ENCODE data around the gene KRT15.

KRT15 gene

DNA sequence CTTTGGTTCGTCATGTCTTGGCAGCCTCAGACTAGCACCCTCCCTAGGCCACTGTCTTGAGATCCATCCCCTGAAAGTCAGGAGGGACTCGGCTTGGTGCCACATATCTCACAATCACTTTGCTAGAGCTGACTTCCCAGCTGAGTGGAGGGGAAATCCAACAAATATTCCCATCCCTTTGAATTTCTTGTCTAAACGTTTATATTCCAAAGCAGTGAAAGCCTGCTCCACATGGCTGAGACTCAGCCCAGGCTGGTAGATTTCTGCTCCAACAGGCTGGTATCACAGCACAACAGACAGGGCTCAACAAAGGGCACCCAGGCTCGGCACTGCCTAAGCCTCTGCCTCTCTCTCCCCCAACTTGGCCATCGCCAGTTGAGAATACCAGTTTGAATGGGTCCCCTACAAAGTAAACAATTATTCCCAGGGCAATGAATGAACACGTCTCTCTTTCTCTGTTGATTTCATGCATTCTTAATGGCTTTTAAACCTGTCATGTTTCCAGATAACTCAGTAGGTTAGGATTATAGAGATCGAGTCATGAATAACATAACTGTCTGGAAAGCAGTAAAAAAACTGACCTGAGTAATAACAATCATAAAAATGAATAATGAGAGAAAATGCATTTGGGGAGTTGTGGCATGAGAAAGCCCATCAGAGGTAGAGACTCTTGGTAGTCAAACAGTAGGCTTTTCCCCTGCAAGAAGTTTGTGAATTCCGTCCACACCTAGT is 14.3 kb downstream of the KRT15 start:
- Histone ChIP-seq H3K4me3 (no peak overlapping the region), H3K27ac (no peak overlapping the region)
- no peak for DNase-seq (ENCODE audit: low spot score)
- TF ChIP-seq, protein P1, sequence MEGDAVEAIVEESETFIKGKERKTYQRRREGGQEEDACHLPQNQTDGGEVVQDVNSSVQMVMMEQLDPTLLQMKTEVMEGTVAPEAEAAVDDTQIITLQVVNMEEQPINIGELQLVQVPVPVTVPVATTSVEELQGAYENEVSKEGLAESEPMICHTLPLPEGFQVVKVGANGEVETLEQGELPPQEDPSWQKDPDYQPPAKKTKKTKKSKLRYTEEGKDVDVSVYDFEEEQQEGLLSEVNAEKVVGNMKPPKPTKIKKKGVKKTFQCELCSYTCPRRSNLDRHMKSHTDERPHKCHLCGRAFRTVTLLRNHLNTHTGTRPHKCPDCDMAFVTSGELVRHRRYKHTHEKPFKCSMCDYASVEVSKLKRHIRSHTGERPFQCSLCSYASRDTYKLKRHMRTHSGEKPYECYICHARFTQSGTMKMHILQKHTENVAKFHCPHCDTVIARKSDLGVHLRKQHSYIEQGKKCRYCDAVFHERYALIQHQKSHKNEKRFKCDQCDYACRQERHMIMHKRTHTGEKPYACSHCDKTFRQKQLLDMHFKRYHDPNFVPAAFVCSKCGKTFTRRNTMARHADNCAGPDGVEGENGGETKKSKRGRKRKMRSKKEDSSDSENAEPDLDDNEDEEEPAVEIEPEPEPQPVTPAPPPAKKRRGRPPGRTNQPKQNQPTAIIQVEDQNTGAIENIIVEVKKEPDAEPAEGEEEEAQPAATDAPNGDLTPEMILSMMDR (IDR thresholded peaks at IDR 0.05) = no peak

DNA sequence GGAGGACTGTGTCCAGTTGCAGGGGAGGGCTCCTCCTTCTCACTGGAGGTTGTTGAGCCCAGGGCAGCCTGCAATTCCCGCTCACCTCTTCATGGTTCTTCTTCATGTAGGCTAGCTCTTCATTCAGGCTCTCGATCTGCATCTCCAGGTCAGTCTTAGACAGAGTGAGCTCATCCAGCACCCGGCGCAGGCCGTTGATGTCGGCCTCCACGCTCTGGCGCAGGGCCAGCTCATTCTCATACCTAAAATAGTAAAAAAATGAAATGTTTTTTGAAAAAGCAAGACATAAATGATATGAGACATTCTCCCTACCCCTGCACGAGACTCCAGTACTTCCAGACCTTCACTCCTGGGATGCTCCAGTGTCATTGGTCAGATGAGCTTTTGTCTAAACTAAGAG is 15.5 kb downstream of the KRT15 start:
- Histone ChIP-seq H3K27ac (no peak overlapping the region), H3K4me3 (no peak overlapping the region)
- TF ChIP-seq, protein P1 (IDR thresholded peaks at IDR 0.05) = no peak
- DNase-seq (ENCODE audit: low spot score) = no peak

DNA sequence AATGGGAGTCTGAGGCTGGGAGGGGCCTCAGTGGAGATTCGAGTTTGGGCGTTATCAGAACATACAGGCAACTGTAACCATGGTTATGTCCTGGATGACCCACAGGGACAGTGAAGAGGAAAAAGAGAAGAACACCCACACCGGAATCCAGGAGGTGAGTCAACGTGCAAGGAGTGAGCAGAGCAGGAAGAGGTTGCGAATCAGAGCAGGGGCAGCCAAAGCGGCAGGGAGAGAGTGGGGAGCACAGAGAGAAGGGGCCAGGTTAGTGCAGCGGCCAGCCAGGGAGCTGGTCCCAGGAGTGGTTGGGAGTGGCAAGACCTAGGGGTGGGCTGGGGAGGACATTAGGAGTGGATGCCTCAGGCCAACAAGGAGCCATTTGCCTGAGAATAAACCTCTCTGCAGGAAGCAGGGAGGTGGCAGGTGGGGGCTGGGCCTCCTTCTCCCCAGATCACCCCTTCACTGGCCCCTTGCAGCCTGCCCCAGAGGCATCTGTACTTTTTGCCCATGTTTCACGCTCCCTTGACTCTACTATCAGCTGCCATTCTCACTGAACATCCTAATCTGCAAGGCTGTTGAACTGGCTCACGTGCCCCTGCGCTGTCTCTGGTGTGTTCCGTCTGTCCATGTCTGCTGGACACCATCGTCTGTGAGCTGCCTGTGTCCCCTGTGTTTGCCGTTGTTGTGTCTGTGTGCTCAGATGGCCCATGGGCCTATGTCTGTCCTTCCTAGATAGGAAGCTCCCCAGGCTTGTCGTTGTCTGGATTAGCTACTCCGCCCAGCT is 18.4 kb downstream of the KRT15 start:
- DNase-seq (ENCODE audit: low spot score) = no peak
- Histone ChIP-seq H3K4me3 (no peak overlapping the region), H3K27ac (no peak overlapping the region)
- TF ChIP-seq, protein P1 (IDR thresholded peaks at IDR 0.05) = no peak

DNA sequence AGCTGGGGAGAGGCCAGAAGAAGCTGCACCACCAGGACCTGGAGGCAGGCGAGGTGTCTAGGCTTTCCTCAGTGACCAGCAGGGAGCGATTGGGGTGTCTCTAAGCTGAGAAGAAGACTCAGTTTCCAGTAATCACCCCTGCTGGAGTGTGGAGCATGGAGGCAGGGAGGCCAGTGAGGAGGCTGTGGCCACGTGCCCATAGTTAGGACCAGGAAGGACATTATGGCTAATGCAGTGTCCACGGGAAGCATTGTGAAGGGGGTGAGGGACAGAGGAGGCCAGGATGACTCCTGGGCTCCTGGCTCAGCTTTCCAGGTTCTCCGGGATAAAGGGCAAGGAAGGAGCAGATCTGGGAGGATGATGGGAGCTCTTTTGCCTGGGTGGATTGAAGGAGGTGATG is 19.0 kb downstream of the KRT15 start:
- no peak for DNase-seq (ENCODE audit: low spot score)
- H3K27ac ChIP-seq = no peak overlapping the region
- TF ChIP-seq, protein P1 (IDR thresholded peaks at IDR 0.05) = no peak
- H3K4me3 ChIP-seq = no peak overlapping the region

DNA sequence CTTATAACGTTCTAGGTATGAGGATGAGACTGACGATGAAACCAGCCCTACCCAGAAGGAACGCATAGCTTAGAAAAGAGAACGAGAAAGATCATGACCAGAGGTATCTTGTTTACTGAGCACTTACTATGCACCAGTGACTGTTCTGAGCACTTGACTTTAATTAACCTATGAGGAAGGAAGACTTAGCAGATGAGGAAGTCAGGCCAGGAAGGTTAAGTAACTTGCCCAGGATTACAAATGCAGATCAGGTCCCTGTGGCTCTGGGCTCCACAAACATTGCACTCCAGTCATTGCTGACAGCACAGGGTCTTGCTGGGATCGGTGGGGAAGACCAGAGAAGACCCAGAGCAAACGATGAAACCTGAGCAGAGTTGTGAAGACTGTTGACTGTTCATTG is 20.4 kb downstream of the KRT15 start:
- no peak overlapping the region for H3K27ac ChIP-seq
- TF ChIP-seq, protein P1 (IDR thresholded peaks at IDR 0.05) = no peak
- no peak for DNase-seq (ENCODE audit: low spot score)
- H3K4me3 ChIP-seq = no peak overlapping the region

DNA sequence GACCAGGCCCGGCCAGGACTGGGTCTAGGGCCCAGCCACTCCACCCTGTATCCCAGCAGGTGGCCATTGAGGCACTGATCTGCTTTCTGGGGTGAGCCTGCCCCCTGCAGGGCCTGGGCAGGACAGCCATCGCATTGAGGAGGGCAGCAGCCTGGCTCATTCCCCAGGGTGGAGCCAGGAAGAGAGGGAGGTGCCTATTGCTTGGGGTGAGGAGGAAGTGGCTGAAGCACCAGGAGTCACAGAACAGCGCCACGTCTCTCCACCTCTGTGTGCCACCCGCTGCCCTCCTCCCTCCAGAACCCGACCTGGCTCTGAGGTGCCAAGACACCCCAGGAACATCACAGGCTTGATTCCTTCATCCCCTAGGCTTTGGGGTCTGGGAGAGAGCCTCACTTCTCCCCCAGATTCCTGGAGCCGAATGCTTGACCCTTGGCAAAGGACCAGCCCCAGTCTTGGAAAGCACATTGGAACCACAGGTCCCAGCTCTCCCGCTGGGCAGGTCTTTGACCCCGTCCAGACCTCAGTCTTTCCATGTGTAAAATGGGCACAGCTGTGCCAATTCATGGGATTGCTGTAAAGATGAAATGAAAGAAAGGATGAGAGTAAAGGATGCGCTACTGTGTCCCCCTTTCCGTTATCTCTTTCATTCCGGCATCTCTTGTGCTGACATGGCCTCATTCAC is 21.7 kb downstream of the KRT15 start:
- TF ChIP-seq, protein P1 (IDR thresholded peaks at IDR 0.05) = peak; percentile 18
- Histone ChIP-seq H3K4me3 (no peak overlapping the region), H3K27ac (no peak overlapping the region)
- no peak for DNase-seq (ENCODE audit: low spot score)

Data from coronary artery (tissue), 2 donors.